GM18511 (cell line): Measurements from ENCODE around the gene TNIP3.

Experiments
- ATAC-seq: cut with Tn5 transposase; IDR thresholded peaks from one replicate; pipeline ENCODE4 v1.9.1; 2021; ENCODE audit warnings: mild to moderate bottlenecking, moderate library complexity; ENCODE audit not compliant: unreplicated experiment

TNIP3 gene

GRCh38 chr4:121140716-121141460, 23.2 kb downstream of the TNIP3 start:
- no peak for ATAC-seq

DNA sequence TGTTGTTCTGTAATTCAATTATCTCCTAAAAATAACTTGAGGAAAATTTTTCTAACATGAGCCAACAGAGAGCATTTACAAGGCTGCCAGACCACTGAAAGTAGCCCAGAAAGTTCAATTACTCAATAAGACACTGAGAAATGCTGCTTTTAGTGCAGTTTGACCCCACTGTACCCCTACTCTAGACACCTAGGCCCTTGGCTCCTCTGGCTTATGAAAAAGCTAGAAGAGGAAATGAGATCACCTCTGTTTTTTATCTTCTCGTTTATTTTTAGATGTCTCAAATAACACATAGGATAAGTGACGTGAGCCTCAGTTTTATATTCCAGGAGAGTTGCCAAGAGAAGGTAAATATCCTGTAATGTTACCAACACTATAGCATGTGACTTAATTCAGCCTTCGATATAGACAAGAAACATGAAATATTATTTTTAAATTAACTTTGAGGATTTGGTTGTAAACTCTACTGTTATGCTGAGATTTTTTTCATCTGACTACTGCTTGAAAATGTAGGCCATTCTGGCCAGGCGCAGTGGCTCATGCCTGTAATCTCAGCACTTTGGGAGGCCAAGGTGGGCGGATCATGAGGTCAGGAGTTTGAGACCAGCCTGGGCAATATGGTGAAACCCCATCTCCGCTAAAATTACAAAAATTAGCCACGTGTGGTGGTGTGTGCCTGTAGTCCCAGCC, 24.4 kb downstream of the TNIP3 start:
- peak; percentile 91 for ATAC-seq

GRCh38 chr4:121138039-121138825, 25.9 kb downstream of the TNIP3 start:
- no peak for ATAC-seq

- no peak for ATAC-seq
Observed at GRCh38 chr4:121130326-121130660, 33.8 kb downstream of the TNIP3 start.

- ATAC-seq, result no peak
Observed at GRCh38 chr4:121129606-121130325, 34.4 kb downstream of the TNIP3 start.

- no peak for ATAC-seq
Observed at GRCh38 chr4:121127100-121127499, 37.0 kb downstream of the TNIP3 start.

DNA sequence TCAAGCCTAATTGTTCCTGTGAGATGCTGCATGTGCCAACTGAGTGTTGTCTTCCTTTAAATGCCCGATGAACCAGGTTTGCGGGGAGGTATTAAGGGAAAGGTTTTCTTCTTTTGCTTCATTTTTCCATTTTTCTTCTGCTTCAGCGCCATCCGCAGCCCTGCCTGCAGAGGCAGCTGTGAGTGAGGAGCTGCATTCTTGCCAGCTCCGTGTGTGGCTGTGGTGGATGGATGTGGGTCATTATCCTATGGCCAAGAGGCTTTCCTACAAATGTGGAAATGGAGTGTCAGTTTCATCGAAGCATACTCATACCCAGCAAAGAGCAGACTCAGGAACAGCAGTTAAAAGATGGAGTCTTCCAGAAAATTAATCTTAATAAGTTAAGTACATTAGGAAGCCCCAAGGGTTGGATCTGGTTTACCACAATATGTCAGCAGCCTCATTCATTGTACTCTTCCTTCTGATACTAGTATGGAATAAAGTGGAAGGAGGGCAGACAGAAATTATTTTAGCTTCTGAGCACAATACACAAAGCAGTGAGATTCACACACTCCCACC, 37.6 kb downstream of the TNIP3 start:
- ATAC-seq, result no peak

GRCh38 chr4:121125498-121125885, 38.6 kb downstream of the TNIP3 start:
- ATAC-seq, result no peak

GRCh38 chr4:121122661-121123060, 41.5 kb downstream of the TNIP3 start:
- ATAC-seq, result no peak

- no peak for ATAC-seq
Observed at GRCh38 chr4:121119715-121120114, 44.4 kb downstream of the TNIP3 start.

DNA sequence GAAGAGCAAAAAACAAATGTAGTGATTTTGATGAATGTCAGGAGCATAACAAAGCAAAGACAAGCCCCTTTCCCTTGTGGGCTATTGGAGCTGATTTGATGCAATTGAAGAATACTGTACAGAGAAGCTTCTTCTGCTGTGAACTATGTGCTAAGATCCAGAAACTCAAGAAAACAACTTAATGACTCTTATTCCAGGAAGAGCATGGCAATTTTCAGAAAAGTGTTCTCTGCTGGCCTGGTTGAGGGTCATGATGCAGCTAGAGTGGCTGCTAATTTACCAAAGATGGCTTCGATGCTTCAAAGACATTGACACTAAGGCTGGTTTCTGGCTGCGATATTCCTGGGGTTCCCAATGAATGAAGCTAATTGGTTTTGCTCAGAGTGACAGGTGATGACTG, 45.8 kb downstream of the TNIP3 start:
- no peak for ATAC-seq

DNA sequence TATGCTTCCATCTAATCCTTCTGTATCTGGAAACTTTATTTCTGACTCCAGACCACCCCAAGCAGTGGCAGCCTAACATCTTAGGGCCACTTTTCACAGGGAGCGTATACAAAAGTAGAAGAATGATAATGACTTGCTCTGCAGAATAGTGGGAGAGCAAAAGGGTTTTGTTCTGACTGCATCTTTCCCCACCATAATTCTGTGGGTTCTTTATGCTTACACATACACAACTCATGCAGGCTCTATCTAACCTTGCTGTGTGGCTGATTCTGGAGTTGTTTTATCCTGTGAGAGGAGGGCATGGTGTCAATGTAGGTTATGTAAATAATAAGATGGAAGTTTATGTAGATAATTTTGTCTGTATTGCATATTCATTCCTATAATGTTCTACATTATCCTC, 49.4 kb downstream of the TNIP3 start:
- ATAC-seq, result no peak

DNA sequence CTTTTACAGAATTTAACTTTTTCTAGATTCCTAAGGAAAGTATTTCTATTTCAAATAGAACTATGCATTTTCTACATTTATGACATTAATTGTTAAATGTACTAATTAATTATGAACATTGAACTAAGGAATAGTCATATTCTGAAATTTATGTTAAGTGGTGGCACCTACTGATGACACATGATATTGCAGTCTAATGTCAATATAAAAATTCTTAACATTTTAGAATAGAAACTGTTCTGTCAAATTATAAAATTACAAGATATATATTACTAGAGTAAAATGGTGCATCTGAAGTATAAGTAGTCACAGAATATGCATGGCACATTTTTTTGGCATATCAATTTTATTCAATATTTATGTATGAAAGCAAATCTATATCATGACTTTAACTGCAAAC, 51.6 kb downstream of the TNIP3 start:
- ATAC-seq, result peak; percentile 36

DNA sequence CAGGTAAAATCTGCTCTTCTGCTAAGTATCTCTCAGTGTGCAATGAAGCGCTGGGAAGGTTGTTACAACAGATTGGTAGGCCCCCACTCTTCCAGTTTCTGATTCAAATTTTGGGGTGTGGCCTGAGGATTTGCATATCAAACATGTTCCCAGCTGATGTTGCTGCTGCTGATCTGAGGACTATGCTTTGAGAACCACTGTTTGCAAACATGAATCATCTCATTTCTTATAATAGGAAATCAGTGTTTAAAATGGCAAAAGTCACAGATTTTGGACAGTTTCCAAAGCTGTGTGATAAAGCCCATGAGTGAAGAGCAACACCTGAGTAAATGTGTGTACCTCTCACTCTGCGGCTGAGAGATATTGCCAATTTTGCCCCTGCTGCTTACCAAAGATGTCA, 55.6 kb downstream of the TNIP3 start:
- ATAC-seq, result no peak

DNA sequence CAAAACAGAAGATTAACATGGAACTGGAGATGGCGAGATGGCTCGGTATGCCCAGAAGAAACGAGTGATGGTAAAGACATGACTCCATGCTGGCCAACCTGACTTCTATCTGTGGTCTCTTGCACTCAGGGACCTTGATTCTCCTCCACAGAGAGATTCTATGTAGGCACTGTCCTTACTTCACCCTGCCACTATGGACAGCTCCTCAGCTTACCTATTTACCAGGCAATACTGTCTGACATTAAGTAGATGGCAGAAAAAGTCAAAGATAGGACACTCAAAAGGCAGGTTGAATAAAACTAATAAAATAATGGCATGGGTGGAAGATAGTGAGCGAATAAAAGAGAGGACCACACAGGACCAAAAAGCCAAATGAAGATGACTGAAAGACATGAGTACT, 56.6 kb downstream of the TNIP3 start:
- ATAC-seq, result no peak

- ATAC-seq, result peak; percentile 78
Observed at GRCh38 chr4:121100093-121100775, 63.9 kb downstream of the TNIP3 start.

DNA sequence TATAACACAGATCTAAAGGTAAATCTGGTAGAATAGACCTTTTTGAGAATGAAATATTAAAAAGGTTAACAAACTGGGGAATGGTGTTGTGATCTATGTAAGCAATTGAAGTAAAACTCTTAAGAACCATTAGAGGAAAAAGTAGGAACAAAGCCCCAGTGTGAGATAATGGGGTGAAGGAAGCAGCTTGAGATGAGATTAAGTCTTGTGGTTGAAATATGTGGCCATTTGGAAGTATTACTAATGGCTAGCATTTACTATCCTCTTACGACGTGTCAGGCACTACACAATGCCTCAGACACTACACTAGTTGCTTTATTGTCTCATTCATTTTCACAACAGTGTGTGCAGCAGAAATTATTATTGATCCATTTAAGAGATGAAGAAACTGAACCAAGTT, 65.9 kb downstream of the TNIP3 start:
- ATAC-seq, result no peak

GRCh38 chr4:121096629-121097028, 67.5 kb downstream of the TNIP3 start:
- ATAC-seq, result no peak

GRCh38 chr4:121096191-121096590, 67.9 kb downstream of the TNIP3 start:
- ATAC-seq, result no peak

- no peak for ATAC-seq
Observed at GRCh38 chr4:121094297-121094966, 69.7 kb downstream of the TNIP3 start.
